ENCODE data around the gene MTMR2. TPM values are rescaled to one million over a fixed set of nuclear protein-coding genes. Genes with fewer than 3 reads are reported as not detected.

MTMR2 gene
- total and polyA plus RNA-seq, 10 donors, result 5.7 to 32.7 (median 21.5) TPM

- TF ChIP-seq CTCF (IDR thresholded peaks at IDR 0.05 in 8 of 11, conservative IDR thresholded peaks at IDR 0.05 in 3 of 11) (no peak), POLR2AphosphoS5 (IDR thresholded peaks at IDR 0.05) (no peak), POLR2A (IDR thresholded peaks at IDR 0.05) (no peak)
- Histone ChIP-seq H3K4me1 (no peaks in the 10 kb centered on the region), H3K36me3 (no peaks in the 10 kb centered on the region), H3K9me3 (no peaks in the 10 kb centered on the region), H3K27ac (no peak overlapping the region), H3K27me3 (replicated peaks in 1 of 7) (no peaks in the 10 kb centered on the region), H3K4me3 (no peak overlapping the region)
- 91 to 97% (median 93%) methylated on average over 1 of the region's 1 CpG for WGBS, 5 donors
- DNase-seq, result no peak
- intact Hi-C loops (cut with DNase I; ENCODE audit: low total_unique reads), result no loop called here
These were observed 37.9 kb upstream of the MTMR2 start for GRCh38 chr11:95961758-95962157.

- Histone ChIP-seq H3K27me3 (replicated peaks in 1 of 7) (no peaks in the 10 kb centered on the region), H3K4me3 (no peak overlapping the region), H3K36me3 (no peaks in the 10 kb centered on the region), H3K4me1 (no peaks in the 10 kb centered on the region), H3K27ac (no peak overlapping the region), H3K9me3 (peaks cover 0 to 9% (median 7%) of the 10 kb centered on the region in 8 donors)
- DNase-seq, result no peak
- TF ChIP-seq POLR2A (IDR thresholded peaks at IDR 0.05), result no peak
- no peak for TF ChIP-seq CTCF (IDR thresholded peaks at IDR 0.05 in 8 of 11, conservative IDR thresholded peaks at IDR 0.05 in 3 of 11)
- TF ChIP-seq POLR2AphosphoS5 (IDR thresholded peaks at IDR 0.05), result no peak
- intact Hi-C loops (cut with DNase I; ENCODE audit: low total_unique reads), result no loop called here
These were observed 27.0 kb upstream of the MTMR2 start for GRCh38 chr11:95950905-95951304.

- no peak for DNase-seq
- Histone ChIP-seq H3K36me3 (no peaks in the 10 kb centered on the region), H3K4me3 (no peak overlapping the region), H3K9me3 (peaks cover 0 to 30% (median 25%) of the 10 kb centered on the region in 8 donors), H3K27me3 (replicated peaks in 1 of 7) (no peaks in the 10 kb centered on the region), H3K4me1 (no peaks in the 10 kb centered on the region), H3K27ac (no peak overlapping the region)
- TF ChIP-seq POLR2A (IDR thresholded peaks at IDR 0.05) (no peak), CTCF (IDR thresholded peaks at IDR 0.05 in 8 of 11, conservative IDR thresholded peaks at IDR 0.05 in 3 of 11) (no peak), POLR2AphosphoS5 (IDR thresholded peaks at IDR 0.05) (no peak)
- 85 to 96% (median 88%) methylated on average over 3 of the region's 3 CpGs for WGBS, 5 donors
- intact Hi-C loops (cut with DNase I; ENCODE audit: low total_unique reads), result no loop called here
These were observed 24.7 kb upstream of the MTMR2 start for GRCh38 chr11:95948637-95949036.

GRCh38 chr11:95944623-95945022 lies 20.7 kb upstream of the MTMR2 start:
- H3K27ac ChIP-seq, result no peak overlapping the region
- H3K9me3 ChIP-seq, result peaks cover 0 to 30% (median 25%) of the 10 kb centered on the region in 8 donors
- no peak for DNase-seq
- no peak for TF ChIP-seq POLR2AphosphoS5 (IDR thresholded peaks at IDR 0.05)
- TF ChIP-seq CTCF (IDR thresholded peaks at IDR 0.05 in 8 of 11, conservative IDR thresholded peaks at IDR 0.05 in 3 of 11), result no peak
- TF ChIP-seq POLR2A (IDR thresholded peaks at IDR 0.05), result no peak
- H3K27me3 ChIP-seq (replicated peaks in 1 of 7), result no peaks in the 10 kb centered on the region
- H3K4me1 ChIP-seq, result no peaks in the 10 kb centered on the region
- WGBS, 5 donors, result 85 to 96% (median 89%) methylated on average over 4 of the region's 4 CpGs
- H3K36me3 ChIP-seq, result no peaks in the 10 kb centered on the region
- intact Hi-C loops (cut with DNase I; ENCODE audit: low total_unique reads), result no loop called here
- H3K4me3 ChIP-seq, result no peak overlapping the region
